K562 (cell line): ENCODE results near the gene ZKSCAN5. TPM values are rescaled to one million over a fixed set of nuclear protein-coding genes. Genes with fewer than 3 reads are reported as not detected.

Experiments used
- CREB1 ChIP-seq, 2 experiments: sonication (generic) in 1 of 2; formaldehyde crosslinking in 1 of 2; IDR thresholded peaks; 2 replicates each; pipeline versions ENCODE4 v1.6.1 to v1.8.0; 2012 to 2022; ENCODE audit warnings: inconsistent platforms in 1 of 2, mild to moderate bottlenecking in 1 of 2, missing genetic modification reagents in 1 of 2, moderate library complexity in 1 of 2
- ETV5 ChIP-seq: sonication (generic); formaldehyde crosslinking; IDR thresholded peaks from 2 replicates; pipeline ENCODE4 v1.4.0; 2020; ENCODE audit warnings: low read depth, mild to moderate bottlenecking, missing genetic modification reagents
- ETV6 ChIP-seq, 3 experiments: fragments of 150-350 bp in 1 of 3; sonication (generic) in 1 of 3; formaldehyde crosslinking in 1 of 3; IDR thresholded peaks; 2 replicates each; pipeline versions ENCODE4 v1.6.1 to v1.8.0; 2014 to 2022; ENCODE audit warnings: borderline replicate concordance in 2 of 3, low read depth in 2 of 3, antibody characterized with exemption in 1 of 3, low read length in 1 of 3, mild to moderate bottlenecking in 1 of 3, missing genetic modification reagents in 1 of 3
- FOXJ2 ChIP-seq: fragments of 200-800 bp; sonication (Bioruptor generic); IDR thresholded peaks from 2 replicates; pipeline ENCODE4 v1.6.1; 2016; ENCODE audit warnings: missing genetic modification characterization, missing compliant biosample characterization
- HDAC8 ChIP-seq: fragments of 450-650 bp; IDR thresholded peaks from 2 replicates; pipeline ENCODE4 v1.6.1; 2016; ENCODE audit warnings: mild to moderate bottlenecking, missing genetic modification characterization, moderate library complexity, missing compliant biosample characterization
- HIVEP1 ChIP-seq: fragments of 250-450 bp; sonication (Bioruptor Pico); IDR thresholded peaks from 2 replicates; pipeline ENCODE4 v1.4.0; 2020; ENCODE audit warnings: mild to moderate bottlenecking
- KLF10 ChIP-seq: fragments of 250-450 bp; sonication (Bioruptor Pico); IDR thresholded peaks from 2 replicates; pipeline ENCODE4 v1.6.1; 2021; ENCODE audit warnings: matching md5 sums
- MAZ ChIP-seq, 2 experiments: fragments of 450-650 bp in 1 of 2; sonication (generic) in 1 of 2; formaldehyde crosslinking; IDR thresholded peaks in 1 of 2; conservative IDR thresholded peaks in 1 of 2; 2 replicates each; pipeline versions ENCODE4 v1.4.0 to v1.5.0; 2020; ENCODE audit warnings: mild to moderate bottlenecking in 1 of 2, missing genetic modification reagents in 1 of 2
- NR4A1 ChIP-seq, 2 experiments: fragments of 250-450 bp in 1 of 2; fragments of 450-650 bp in 1 of 2; sonication (Bioruptor Pico) in 1 of 2; IDR thresholded peaks; 2 replicates each; pipeline versions ENCODE4 v1.4.0 to v1.6.1; 2016 to 2020; ENCODE audit warnings: mild to moderate bottlenecking in 2 of 2, missing compliant biosample characterization in 1 of 2, missing genetic modification characterization in 1 of 2, moderate library complexity in 1 of 2
- OTX1 ChIP-seq: fragments of 450-650 bp; formaldehyde crosslinking; IDR thresholded peaks from 2 replicates; pipeline ENCODE4 v1.4.0; 2022; ENCODE audit warnings: mild to moderate bottlenecking
- RBM22 ChIP-seq: fragments of 200-400 bp; formaldehyde crosslinking; IDR thresholded peaks from 2 replicates; pipeline ENCODE4 v1.6.1; 2018; ENCODE audit warnings: low read length, low read depth; ENCODE audit not compliant: poor library complexity, severe bottlenecking
- RUNX1 ChIP-seq: sonication (generic); IDR thresholded peaks from 2 replicates; pipeline ENCODE4 v1.6.1; 2016; ENCODE audit warnings: antibody characterized with exemption, low read depth
- TBP ChIP-seq: optimal IDR thresholded peaks from 2 replicates; pipeline ENCODE3; 2011; ENCODE audit warnings: low read depth, low read length, improper control_type of control experiment
- TRIM25 ChIP-seq: fragments of 450-650 bp; IDR thresholded peaks from 2 replicates; pipeline ENCODE4 v1.7.0; 2016; ENCODE audit warnings: borderline replicate concordance
- ZKSCAN3 ChIP-seq: fragments of 250-450 bp; sonication (Bioruptor Pico); IDR thresholded peaks from 2 replicates; pipeline ENCODE4 v1.4.0; 2020
- ZNF140 ChIP-seq: fragments of 250-450 bp; sonication (Bioruptor Pico); IDR thresholded peaks from 2 replicates; pipeline ENCODE4 v1.8.0; 2021; ENCODE audit warnings: moderate library complexity, mild to moderate bottlenecking, inconsistent platforms
- ZNF217 ChIP-seq: sonication (generic); formaldehyde crosslinking; IDR thresholded peaks from 2 replicates; pipeline ENCODE4 v1.8.0; 2022; ENCODE audit warnings: mild to moderate bottlenecking, missing genetic modification reagents
- ZNF280A ChIP-seq: fragments of 450-650 bp; IDR thresholded peaks from 2 replicates; pipeline ENCODE4 v1.6.1; 2018; ENCODE audit warnings: mild to moderate bottlenecking, low read depth; ENCODE audit not compliant: partially characterized antibody
- ZNF324 ChIP-seq: fragments of 250-450 bp; sonication (Bioruptor Pico); IDR thresholded peaks from 2 replicates; pipeline ENCODE4 v1.4.0; 2020; ENCODE audit warnings: mild to moderate bottlenecking
- polyA plus RNA-seq, 8 experiments: library from polyadenylated mRNA; depleted of rRNA in 4 of 8; stranded (reverse) in 5 of 8; unstranded in 3 of 8; fragments of >200 nt; fragmentation: Nextera tagmentation in 2 of 8; fragmentation: Illumina TruSeq in 1 of 8; extraction: Ambion mirVana in 2 of 8; extraction: Trizol in 1 of 8; gene quantifications; 2 replicates each; pipeline versions ENCODE4 v1.2.1 to v1.2.3, GENCODE V29; 2011 to 2014; ENCODE audit warnings: inconsistent platforms in 1 of 8, missing spikeins in 1 of 8
- total RNA-seq, 7 experiments: library from RNA; depleted of rRNA in 6 of 7; stranded (reverse); fragments of >200 nt in 6 of 7; fragmentation: Illumina TruSeq in 2 of 7; extraction: Trizol in 2 of 7; gene quantifications; 2 replicates each; pipeline versions ENCODE4 v1.2.1 to v1.2.3, GENCODE V29; 2011 to 2021; ENCODE audit warnings: low replicate concordance in 1 of 7
- TF ChIP-seq, protein P1 (sequence below): sonication (generic); formaldehyde crosslinking; IDR thresholded peaks from 2 replicates; pipeline ENCODE4 v1.8.0; 2022; ENCODE audit warnings: mild to moderate bottlenecking, missing genetic modification reagents

The ZKSCAN5 gene
- total and polyA plus RNA-seq, 9 of the 15 experiments (the other 6 are each of a cell fraction or from before 2014, with no cell fraction given): 4.2 to 19.0 (median 15.0) TPM

DNA sequence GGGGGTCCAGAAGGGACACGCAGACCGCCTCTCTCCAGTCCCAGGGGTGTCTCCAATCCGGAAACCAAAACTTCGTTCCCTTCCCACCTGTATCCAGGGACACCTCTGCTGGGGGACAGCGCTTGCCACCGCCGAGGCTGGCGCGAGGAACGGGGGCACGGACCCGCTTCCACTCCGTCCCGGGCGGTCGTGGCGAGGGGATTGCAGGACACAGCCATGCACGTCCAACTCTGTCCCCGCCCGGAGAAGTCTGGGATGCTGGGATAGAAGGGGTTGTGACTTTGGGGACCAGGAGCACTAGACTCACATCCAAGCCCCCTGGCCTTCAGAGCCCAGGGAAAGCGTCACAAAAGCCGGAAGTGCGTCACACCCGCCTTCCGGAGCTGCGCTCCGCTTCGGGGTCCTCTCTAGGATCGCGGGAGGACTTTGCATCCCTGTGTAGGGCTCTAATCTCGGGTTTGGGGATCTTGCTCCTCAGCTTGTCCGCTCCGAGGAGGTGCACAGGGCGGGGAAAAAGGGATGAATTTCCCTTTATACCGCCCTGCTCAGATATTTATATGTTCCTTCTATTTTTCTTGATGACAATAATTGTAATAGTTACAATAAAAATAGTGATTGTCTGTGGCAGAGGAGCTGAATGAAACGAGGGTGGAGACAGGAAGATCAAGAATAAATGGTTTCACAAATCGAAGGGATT is 47.5 kb downstream of the ZKSCAN5 start, which contains the start of gene FAM200A (continued):
- 0 out of 2 replicates have a peak, but pooled peaks have one; percentile 68 for TF ChIP-seq OTX1 (CRISPR knock-in tag)
- TF ChIP-seq RUNX1: no peak
- no peak for TF ChIP-seq HIVEP1 (CRISPR knock-in tag)
- TF ChIP-seq RBM22: no peak
- no peak for TF ChIP-seq ZNF324 (CRISPR knock-in tag)
- no peak for TF ChIP-seq KLF10 (CRISPR knock-in tag)
- TF ChIP-seq FOXJ2 (tag): no peak
- TF ChIP-seq ETV5 (CRISPR knock-in tag): peak; percentile 89
- no peak for TF ChIP-seq HDAC8 (tag)
- TF ChIP-seq TBP: peak; percentile 69
- no peak for TF ChIP-seq ZNF217 (CRISPR knock-in tag)
- no peak for TF ChIP-seq ZKSCAN3 (CRISPR knock-in tag)
- peak; percentile 99 for TF ChIP-seq CREB1 (IDR thresholded peaks at IDR 0.05)
- peak; percentile 97 for TF ChIP-seq CREB1 (CRISPR knock-in tag; IDR thresholded peaks at IDR 0.05)
- peak in 1 of 2 experiments; percentile 45; a peak in 3 of 4 replicates for TF ChIP-seq MAZ (CRISPR knock-in tag; conservative IDR thresholded peaks at IDR 0.05 in 1 of 2, IDR thresholded peaks at IDR 0.05 in 1 of 2)
- no peak for TF ChIP-seq ZNF280A
- TF ChIP-seq NR4A1 (CRISPR knock-in tag; IDR thresholded peaks at IDR 0.05): no peak
- TF ChIP-seq NR4A1 (tag; IDR thresholded peaks at IDR 0.05): 0 out of 2 replicates have a peak, but pooled peaks have one; percentile 52
- TF ChIP-seq TRIM25: no peak
- TF ChIP-seq ZNF140: no peak
- no peak for TF ChIP-seq ETV6 (IDR thresholded peaks at IDR 0.05; ENCODE audit: borderline replicate concordance in 1 of 2, low read depth in 2 of 2, low read length in 1 of 2)
- no peak for TF ChIP-seq ETV6 (CRISPR knock-in tag; IDR thresholded peaks at IDR 0.05; ENCODE audit: borderline replicate concordance)
- TF ChIP-seq, protein P1, sequence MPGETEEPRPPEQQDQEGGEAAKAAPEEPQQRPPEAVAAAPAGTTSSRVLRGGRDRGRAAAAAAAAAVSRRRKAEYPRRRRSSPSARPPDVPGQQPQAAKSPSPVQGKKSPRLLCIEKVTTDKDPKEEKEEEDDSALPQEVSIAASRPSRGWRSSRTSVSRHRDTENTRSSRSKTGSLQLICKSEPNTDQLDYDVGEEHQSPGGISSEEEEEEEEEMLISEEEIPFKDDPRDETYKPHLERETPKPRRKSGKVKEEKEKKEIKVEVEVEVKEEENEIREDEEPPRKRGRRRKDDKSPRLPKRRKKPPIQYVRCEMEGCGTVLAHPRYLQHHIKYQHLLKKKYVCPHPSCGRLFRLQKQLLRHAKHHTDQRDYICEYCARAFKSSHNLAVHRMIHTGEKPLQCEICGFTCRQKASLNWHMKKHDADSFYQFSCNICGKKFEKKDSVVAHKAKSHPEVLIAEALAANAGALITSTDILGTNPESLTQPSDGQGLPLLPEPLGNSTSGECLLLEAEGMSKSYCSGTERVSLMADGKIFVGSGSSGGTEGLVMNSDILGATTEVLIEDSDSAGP (CRISPR knock-in tag): no peak
